Vagina (tissue), 2 donors: ENCODE data around the gene WFIKKN1.

Source experiments
- CTCF ChIP-seq, 3 experiments: fragments of 450-650 bp in 2 of 3; fragments of 200-600 bp in 1 of 3; sonication (generic) in 1 of 3; IDR thresholded peaks; one replicate each; pipeline ENCODE4 v1.5.1; 2017 to 2019; ENCODE audit warnings: antibody characterized with exemption in 3 of 3, mild to moderate bottlenecking in 2 of 3, moderate library complexity in 2 of 3
- POLR2A ChIP-seq, 2 donors: fragments of 450-650 bp; IDR thresholded peaks; one replicate each; pipeline ENCODE4 v1.6.1; 2017; ENCODE audit warnings: antibody characterized with exemption in 2 of 2, mild to moderate bottlenecking in 2 of 2, moderate library complexity in 2 of 2
- POLR2AphosphoS5 ChIP-seq, 2 donors: sonication (generic); formaldehyde crosslinking; IDR thresholded peaks; one replicate each; pipeline ENCODE4 v1.9.0; 2017; ENCODE audit warnings: antibody characterized with exemption in 2 of 2, mild to moderate bottlenecking in 2 of 2, low read depth in 1 of 2; ENCODE audit not compliant: insufficient read depth in 1 of 2

- TF ChIP-seq CTCF (IDR thresholded peaks at IDR 0.05): no peak
- no peak for TF ChIP-seq POLR2AphosphoS5 (IDR thresholded peaks at IDR 0.05; ENCODE audit: insufficient read depth in 1 of 2, low read depth in 1 of 2)
- TF ChIP-seq POLR2A (IDR thresholded peaks at IDR 0.05): no peak
These were observed 31.8 kb downstream of the WFIKKN1 start for GRCh38 chr16:662597-662996.
